Smooth muscle cell of bladder (primary cell): ENCODE measurements around the gene NEU2. TPM values are rescaled to one million over a fixed set of nuclear protein-coding genes. Genes with fewer than 3 reads are reported as not detected.

Source experiments
- total RNA-seq: library from RNA; depleted of rRNA; stranded (reverse); fragments of >200 nt; gene quantifications from 2 replicates; pipeline ENCODE4 v1.2.3, GENCODE V29; 2014

The NEU2 gene
- not detected in 2 replicates for total RNA-seq

GRCh38 chr2:233032551-233033320 lies at the start of gene NEU2:
NEU2 (plus strand) TSS chr2:233032672; CDS start chr2:233032672, 0 bp downstream.

GRCh38 chr2:233013027-233013461 lies 19.4 kb upstream of the NEU2 start, which contains the start of gene NGEF:
NGEF (minus strand) TSS chr2:233013256; CDS start chr2:232974890, 38,366 bp downstream.

GRCh38 chr2:233059797-233060500 lies 27.5 kb downstream of the NEU2 start, which contains the start of gene INPP5D:
INPP5D (plus strand) TSS chr2:233060342; CDS start chr2:233060479, 137 bp downstream.

Other genes starting within 250 kb of the NEU2 start
- gene SNORC, start 162.4 kb upstream of the NEU2 start, total RNA-seq: 0.57 and 0.92 TPM in 2 replicates
- gene NGEF, start 19.4 kb upstream of the NEU2 start, total RNA-seq: 0.74 and 1.1 TPM in 2 replicates
- 0.43 and 0.46 TPM in 2 replicates for gene INPP5D, start 27.7 kb downstream of the NEU2 start, total RNA-seq
- 24.9 and 33.8 TPM in 2 replicates for gene ATG16L1, start 219.0 kb downstream of the NEU2 start, total RNA-seq